Loucy (cell line): ENCODE results near the gene SRRM4.

Experiments used
- H2AFZ ChIP-seq: fragments of 200-600 bp; sonication (generic); 2 replicates; pipeline ENCODE4 v1.6.0; 2016; ENCODE audit warnings: antibody characterized with exemption, mild to moderate bottlenecking, low read length, moderate library complexity
- H3F3A ChIP-seq: fragments of 200-600 bp; 2 replicates; pipeline ENCODE4 v1.6.0; 2016; ENCODE audit warnings: antibody characterized with exemption, low read depth, mild to moderate bottlenecking
- H3K27me3 ChIP-seq: fragments of 200-600 bp; sonication (generic); 2 replicates; pipeline ENCODE4 v1.6.1; 2014; ENCODE audit warnings: low read length, mild to moderate bottlenecking; ENCODE audit not compliant: insufficient read depth, poor library complexity, severe bottlenecking
- H3K36me3 ChIP-seq: fragments of 200-600 bp; sonication (generic); 2 replicates; pipeline ENCODE4 v1.6.1; 2016; ENCODE audit warnings: low read length; ENCODE audit not compliant: insufficient read depth
- H3K4me1 ChIP-seq: fragments of 200-600 bp; sonication (generic); 2 replicates; pipeline ENCODE4 v1.5.1; 2014; ENCODE audit warnings: low read length, mild to moderate bottlenecking; ENCODE audit not compliant: insufficient read depth, poor library complexity, severe bottlenecking
- H3K4me2 ChIP-seq: fragments of 200-600 bp; sonication (generic); 2 replicates; pipeline ENCODE4 v1.6.0; 2014; ENCODE audit warnings: antibody characterized with exemption, low read length, low read depth, mild to moderate bottlenecking; ENCODE audit not compliant: poor library complexity, severe bottlenecking
- H3K4me3 ChIP-seq: fragments of 200-600 bp; sonication (generic); 2 replicates; pipeline ENCODE4 v1.5.1; 2014; ENCODE audit warnings: low read length, mild to moderate bottlenecking, mixed read lengths; ENCODE audit not compliant: poor library complexity, severe bottlenecking
- H3K79me2 ChIP-seq: fragments of 200-600 bp; sonication (generic); 2 replicates; pipeline ENCODE4 v1.6.1; 2014; ENCODE audit warnings: low read length; ENCODE audit not compliant: insufficient read depth
- H3K9ac ChIP-seq: fragments of 200-600 bp; sonication (generic); 2 replicates; pipeline ENCODE4 v1.6.0; 2014; ENCODE audit warnings: mild to moderate bottlenecking, low read depth, low read length, moderate library complexity; ENCODE audit not compliant: poor library complexity, severe bottlenecking
- H3K9me2 ChIP-seq: fragments of 200-600 bp; sonication (generic); replicated peaks from 2 replicates; pipeline ENCODE4 v1.6.1; 2016; ENCODE audit warnings: low read depth, low read length, mixed read lengths
- H3K9me3 ChIP-seq: fragments of 200-600 bp; sonication (generic); 2 replicates; pipeline ENCODE4 v1.6.1; 2014; ENCODE audit warnings: mild to moderate bottlenecking, antibody characterized with exemption, low read length, low read depth; ENCODE audit not compliant: insufficient read depth
- H4K20me1 ChIP-seq: fragments of 200-600 bp; sonication (generic); 2 replicates; pipeline ENCODE4 v1.6.0; 2014; ENCODE audit warnings: antibody characterized with exemption, low read length, mild to moderate bottlenecking; ENCODE audit not compliant: insufficient read depth, poor library complexity, severe bottlenecking
- CTCF ChIP-seq: fragments of 200-600 bp; sonication (generic); conservative IDR thresholded peaks from 2 replicates; pipeline ENCODE4 v1.5.1; 2014; ENCODE audit warnings: mild to moderate bottlenecking, antibody characterized with exemption, low read length
- EZH2phosphoT487 ChIP-seq: fragments of 200-600 bp; IDR thresholded peaks from 2 replicates; pipeline ENCODE4 v1.6.1; 2018; ENCODE audit warnings: antibody characterized with exemption, mild to moderate bottlenecking, moderate library complexity, borderline replicate concordance

The SRRM4 gene

GRCh38 chr12:119177724-119178380 is 196.5 kb downstream of the SRRM4 start:
- no peaks in the 10 kb centered on the region for H3K4me1 ChIP-seq
- H3K27me3 ChIP-seq = no peaks in the 10 kb centered on the region
- no peaks in the 10 kb centered on the region for H3K9me3 ChIP-seq
- H3K9me2 ChIP-seq = no peaks in the 10 kb centered on the region
- H3K9ac ChIP-seq = no peak overlapping the region
- H3F3A ChIP-seq = no peaks in the 10 kb centered on the region
- no peaks in the 10 kb centered on the region for H3K79me2 ChIP-seq
- H4K20me1 ChIP-seq = no peaks in the 10 kb centered on the region
- H3K36me3 ChIP-seq = no peaks in the 10 kb centered on the region
- H3K4me3 ChIP-seq = no peak overlapping the region
- TF ChIP-seq EZH2phosphoT487 (no peak), CTCF (no peak)
- no peak overlapping the region for H2AFZ ChIP-seq
- H3K4me2 ChIP-seq = no peak overlapping the region

DNA sequence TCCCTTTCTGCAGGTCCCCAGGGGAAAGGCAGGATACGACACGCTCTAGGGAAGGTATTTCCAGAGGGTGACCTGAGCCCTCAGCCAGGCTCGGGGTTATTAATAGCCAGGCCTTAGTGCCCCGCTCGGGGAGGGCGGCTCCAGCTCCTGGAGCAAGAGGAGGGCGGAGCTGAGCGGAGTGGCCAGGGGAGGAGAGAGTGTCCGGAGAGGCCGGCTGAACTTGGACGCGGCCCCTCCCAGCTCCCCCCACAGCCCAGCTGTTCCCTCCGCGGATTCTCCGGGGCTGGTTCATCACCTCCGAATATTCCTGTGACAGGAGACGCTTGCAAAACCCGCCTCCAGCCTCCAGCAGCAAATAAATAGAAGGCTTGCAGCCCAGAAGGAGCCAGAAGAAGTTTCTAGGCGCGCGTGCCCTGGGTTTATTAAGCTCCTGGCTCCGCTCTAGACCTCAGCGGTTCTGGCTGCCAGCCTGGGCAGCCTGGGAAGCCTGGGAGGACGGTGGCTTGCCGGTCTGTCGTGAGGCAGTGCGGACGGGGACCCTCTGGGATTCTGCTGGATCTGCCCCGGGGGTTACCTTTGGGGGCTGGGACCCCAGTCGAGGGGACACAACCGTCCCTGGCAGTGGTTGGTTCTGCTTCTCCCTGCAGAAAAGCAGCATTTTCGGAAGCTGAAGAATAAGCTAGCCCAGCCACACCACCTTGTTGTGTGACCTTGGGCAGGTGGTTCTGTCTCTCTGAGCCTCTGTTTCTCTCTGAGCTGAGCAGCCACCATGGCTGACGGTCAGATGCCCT is 197.4 kb downstream of the SRRM4 start, which contains the start of gene HSPB8:
HSPB8 (plus strand) TSS at position 388 of the 791 bp plus-strand sequence; CDS start at position 770, 382 bp downstream.
- Histone ChIP-seq H3K9me3 (no peaks in the 10 kb centered on the region), H2AFZ (no peak within 1 kb of the TSS), H3K4me2 (no peak within 1 kb of the TSS), H3K4me3 (no peak within 1 kb of the TSS), H3K79me2 (no peaks in the 10 kb centered on the region), H3K9ac (no peak within 1 kb of the TSS), H3K27me3 (no peaks in the 10 kb centered on the region), H3F3A (no peaks in the 10 kb centered on the region), H4K20me1 (no peaks in the 10 kb centered on the region), H3K36me3 (no peaks in the 10 kb centered on the region), H3K9me2 (no peaks in the 10 kb centered on the region), H3K4me1 (no peaks in the 10 kb centered on the region)
- TF ChIP-seq EZH2phosphoT487 (no peak), CTCF (no peak)

GRCh38 chr12:119179335-119180021 is 198.1 kb downstream of the SRRM4 start:
- Histone ChIP-seq H4K20me1 (no peaks in the 10 kb centered on the region), H3K36me3 (no peaks in the 10 kb centered on the region), H2AFZ (no peak overlapping the region), H3K4me1 (no peaks in the 10 kb centered on the region), H3K27me3 (no peaks in the 10 kb centered on the region), H3K79me2 (no peaks in the 10 kb centered on the region), H3K9ac (no peak overlapping the region), H3F3A (no peaks in the 10 kb centered on the region), H3K4me3 (no peak overlapping the region), H3K4me2 (no peak overlapping the region), H3K9me2 (no peaks in the 10 kb centered on the region), H3K9me3 (no peaks in the 10 kb centered on the region)
- TF ChIP-seq CTCF (no peak), EZH2phosphoT487 (no peak)
